Keratinocyte (primary cell): ENCODE results near the gene SETD7. TPM values are rescaled to one million over a fixed set of nuclear protein-coding genes. Genes with fewer than 3 reads are reported as not detected.

ENCODE experiments used
- DNase-seq: peaks from one replicate; pipeline ENCODE4 v3.0.0-alpha.2; 2011; ENCODE audit warnings: low read depth, missing footprints, low spot score
- FAIRE-seq: peaks from 2 replicates; lab custom pipeline; 2011; peaks lifted over from hg19 to GRCh38; lab: Jason Lieb, UNC
- H2AFZ ChIP-seq: 2 replicates; pipeline ENCODE4 v1.6.0; 2012; ENCODE audit warnings: low read length, control low read depth, inconsistent platforms; ENCODE audit not compliant: control insufficient read depth
- H3K27ac ChIP-seq: 2 replicates; pipeline ENCODE4 v1.5.1; 2011; ENCODE audit warnings: low read length; ENCODE audit not compliant: control insufficient read depth, insufficient read depth
- H3K27me3 ChIP-seq: 3 replicates; pipeline ENCODE4 v1.6.0; 2011; ENCODE audit warnings: low read length; ENCODE audit not compliant: control insufficient read depth, insufficient read depth; ENCODE audit errors: extremely low read depth
- H3K36me3 ChIP-seq, 2 experiments: 2 replicates in 1 of 2; 3 replicates in 1 of 2; pipeline ENCODE4 v1.5.1; 2011; ENCODE audit warnings: low read length in 2 of 2, mild to moderate bottlenecking in 1 of 2; ENCODE audit not compliant: control insufficient read depth in 2 of 2, insufficient read depth in 2 of 2; ENCODE audit errors: extremely low read depth in 1 of 2
- H3K4me1 ChIP-seq: 3 replicates; pipeline ENCODE4 v1.5.1; 2011; ENCODE audit warnings: low read length; ENCODE audit not compliant: control insufficient read depth, insufficient read depth; ENCODE audit errors: extremely low read depth
- H3K4me2 ChIP-seq: 3 replicates; pipeline ENCODE4 v1.6.0; 2011; ENCODE audit warnings: low read depth, low read length; ENCODE audit not compliant: control insufficient read depth, insufficient read depth; ENCODE audit errors: extremely low read depth
- H3K4me3 ChIP-seq, 3 experiments: fragments of 200-600 bp in 1 of 3; sonication (generic) in 1 of 3; 2 replicates in 2 of 3; 3 replicates in 1 of 3; pipeline ENCODE4 v1.5.1; 2011 to 2016; ENCODE audit warnings: low read length in 3 of 3, mild to moderate bottlenecking in 3 of 3, control low read depth in 2 of 3, inconsistent platforms in 1 of 3, low read depth in 1 of 3, mixed read lengths in 1 of 3, mixed run types in 1 of 3, moderate library complexity in 1 of 3; ENCODE audit not compliant: control insufficient read depth in 2 of 3, insufficient read depth in 2 of 3; ENCODE audit errors: extremely low read depth in 1 of 3
- H3K79me2 ChIP-seq: 2 replicates; pipeline ENCODE4 v1.6.0; 2012; ENCODE audit warnings: low read length; ENCODE audit not compliant: control insufficient read depth, insufficient read depth
- H3K9ac ChIP-seq: 3 replicates; pipeline ENCODE4 v1.6.0; 2011; ENCODE audit warnings: low read length; ENCODE audit not compliant: control insufficient read depth, insufficient read depth; ENCODE audit errors: extremely low read depth
- H3K9me1 ChIP-seq: 3 replicates; pipeline ENCODE4 v1.6.0; 2011; ENCODE audit warnings: low read length; ENCODE audit not compliant: control insufficient read depth, insufficient read depth; ENCODE audit errors: extremely low read depth
- H3K9me3 ChIP-seq: 2 replicates; pipeline ENCODE4 v1.5.1; 2012; ENCODE audit warnings: low read depth, low read length; ENCODE audit not compliant: control insufficient read depth
- H4K20me1 ChIP-seq: 3 replicates; pipeline ENCODE4 v1.6.0; 2011; ENCODE audit warnings: low read length; ENCODE audit not compliant: control insufficient read depth, insufficient read depth; ENCODE audit errors: extremely low read depth
- EZH2 ChIP-seq: IDR thresholded peaks from one replicate; pipeline ENCODE4 v1.6.1; 2012; ENCODE audit warnings: inconsistent platforms, mild to moderate bottlenecking, low read length, moderate library complexity
- dilution Hi-C: fragments of 300-500 bp; cut with MboI; formaldehyde crosslinking; loops from one replicate; pipeline ENCODE4 v1.7.0; 2020; ENCODE audit warnings: low sequenced_read_pairs; ENCODE audit not compliant: extremely low pct_ligation_motif_present
- polyA plus RNA-seq, 5 experiments: library from polyadenylated mRNA; depleted of rRNA in 3 of 5; stranded (reverse) in 3 of 5; stranded (forward) in 1 of 5; unstranded in 1 of 5; fragments of >200 nt; gene quantifications; 1 replicate in 1 of 5; 2 replicates in 3 of 5; 3 replicates in 1 of 5; pipeline versions ENCODE4 v1.2.1 to v1.2.3, GENCODE V29; 2011 to 2012; ENCODE audit warnings: missing spikeins in 2 of 5, low read depth in 1 of 5, low replicate concordance in 1 of 5
- TF ChIP-seq, protein P1 (sequence below), 3 experiments: IDR thresholded peaks in 1 of 3; conservative IDR thresholded peaks in 1 of 3; optimal IDR thresholded peaks in 1 of 3; 2 replicates in 2 of 3; 3 replicates in 1 of 3; pipeline versions ENCODE3 to v1.5.1; 2011; ENCODE audit warnings: low read length in 3 of 3, mild to moderate bottlenecking in 3 of 3, moderate library complexity in 2 of 3, control low read depth in 1 of 3, inconsistent platforms in 1 of 3; ENCODE audit not compliant: insufficient read depth in 2 of 3; ENCODE audit errors: extremely low read depth in 1 of 3

Gene SETD7
- polyA plus RNA-seq, 1 donor (not counting 4 experiments of a cell fraction or from before 2014, with no cell fraction given): 18.8 TPM

DNA sequence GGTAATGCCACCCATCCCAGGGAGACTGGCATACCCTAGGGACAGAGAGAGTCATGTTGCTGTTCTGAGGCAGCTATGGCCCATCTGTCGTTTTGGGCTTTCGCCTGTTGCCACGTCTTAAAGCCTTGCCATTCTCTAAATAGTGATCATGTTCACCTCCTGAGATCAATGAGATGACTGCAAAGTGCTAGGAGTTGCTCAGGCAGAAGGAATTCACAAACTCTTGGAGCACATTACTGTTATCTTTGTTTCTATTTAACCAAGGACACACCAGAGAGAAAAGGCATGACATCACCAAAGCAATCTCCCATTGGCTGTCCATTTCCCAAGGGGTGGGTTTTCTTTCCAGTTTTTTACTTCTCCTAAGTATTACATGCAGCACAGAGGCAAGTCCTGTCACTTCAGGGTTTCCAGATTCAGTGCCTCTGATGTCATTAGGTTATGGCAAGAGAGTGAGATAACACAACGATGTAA, 37.1 kb upstream of the SETD7 start:
- Histone ChIP-seq H3K4me1 (peaks cover 6% of the 10 kb centered on the region), H2AFZ (no peak overlapping the region), H3K9me1 (no peaks in the 10 kb centered on the region), H3K27ac (no peak overlapping the region), H3K4me2 (no peak overlapping the region), H4K20me1 (no peaks in the 10 kb centered on the region), H3K27me3 (no peaks in the 10 kb centered on the region), H3K36me3 (no peaks in the 10 kb centered on the region), H3K4me3 (no peak overlapping the region), H3K9me3 (no peaks in the 10 kb centered on the region), H3K79me2 (no peaks in the 10 kb centered on the region), H3K9ac (no peak overlapping the region)
- FAIRE-seq (no peak), DNase-seq (no peak)
- dilution Hi-C loops: no loop called here
- TF ChIP-seq EZH2: no peak
- TF ChIP-seq, protein P1, sequence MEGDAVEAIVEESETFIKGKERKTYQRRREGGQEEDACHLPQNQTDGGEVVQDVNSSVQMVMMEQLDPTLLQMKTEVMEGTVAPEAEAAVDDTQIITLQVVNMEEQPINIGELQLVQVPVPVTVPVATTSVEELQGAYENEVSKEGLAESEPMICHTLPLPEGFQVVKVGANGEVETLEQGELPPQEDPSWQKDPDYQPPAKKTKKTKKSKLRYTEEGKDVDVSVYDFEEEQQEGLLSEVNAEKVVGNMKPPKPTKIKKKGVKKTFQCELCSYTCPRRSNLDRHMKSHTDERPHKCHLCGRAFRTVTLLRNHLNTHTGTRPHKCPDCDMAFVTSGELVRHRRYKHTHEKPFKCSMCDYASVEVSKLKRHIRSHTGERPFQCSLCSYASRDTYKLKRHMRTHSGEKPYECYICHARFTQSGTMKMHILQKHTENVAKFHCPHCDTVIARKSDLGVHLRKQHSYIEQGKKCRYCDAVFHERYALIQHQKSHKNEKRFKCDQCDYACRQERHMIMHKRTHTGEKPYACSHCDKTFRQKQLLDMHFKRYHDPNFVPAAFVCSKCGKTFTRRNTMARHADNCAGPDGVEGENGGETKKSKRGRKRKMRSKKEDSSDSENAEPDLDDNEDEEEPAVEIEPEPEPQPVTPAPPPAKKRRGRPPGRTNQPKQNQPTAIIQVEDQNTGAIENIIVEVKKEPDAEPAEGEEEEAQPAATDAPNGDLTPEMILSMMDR (optimal IDR thresholded peaks at IDR 0.05 in 1 of 3, IDR thresholded peaks at IDR 0.05 in 1 of 3, conservative IDR thresholded peaks at IDR 0.05 in 1 of 3; ENCODE audit: extremely low read depth in 1 of 3, insufficient read depth in 2 of 3, low read length in 3 of 3): no peak

DNA sequence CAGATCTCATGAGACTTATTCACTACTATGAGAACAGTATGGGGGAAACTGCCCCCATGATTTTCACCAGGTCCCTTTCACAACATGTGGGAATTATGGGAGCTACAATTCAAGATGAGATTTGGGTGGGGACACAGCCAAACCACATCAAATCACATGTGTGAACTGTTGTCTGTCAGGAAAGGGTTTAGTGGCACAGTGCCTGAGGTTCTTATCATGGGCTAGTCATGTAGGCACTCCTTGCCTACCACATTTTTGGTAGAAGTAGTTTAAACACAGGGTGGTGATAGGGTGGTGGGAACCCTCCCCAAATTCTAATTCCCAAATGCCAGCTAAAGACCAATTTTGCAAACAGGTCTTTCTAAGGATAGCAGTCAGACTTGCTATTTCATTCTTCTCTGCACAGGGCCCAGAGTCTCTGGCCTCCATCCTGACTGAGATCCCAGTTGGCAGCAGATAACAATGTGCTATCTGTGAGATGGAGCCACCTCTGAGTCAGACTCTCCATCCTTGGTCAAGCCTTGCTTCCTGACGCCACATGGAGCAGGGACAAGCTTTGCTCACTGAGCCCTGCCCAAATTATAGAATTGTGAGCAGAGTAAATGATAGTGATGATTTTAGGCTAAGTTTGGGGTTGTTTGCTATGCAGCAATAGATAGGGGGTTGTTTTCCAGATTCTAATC, 33.5 kb upstream of the SETD7 start:
- TF ChIP-seq, protein P1 (optimal IDR thresholded peaks at IDR 0.05 in 1 of 3, IDR thresholded peaks at IDR 0.05 in 1 of 3, conservative IDR thresholded peaks at IDR 0.05 in 1 of 3; ENCODE audit: extremely low read depth in 1 of 3, insufficient read depth in 2 of 3, low read length in 3 of 3): no peak
- TF ChIP-seq EZH2: no peak
- dilution Hi-C loops: no loop called here
- no peak for FAIRE-seq

More for the DNA sequence above, 33.5 kb upstream of the SETD7 start:
- no peaks in the 10 kb centered on the region for H3K9me1 ChIP-seq
- no peak overlapping the region for H2AFZ ChIP-seq
- no peaks in the 10 kb centered on the region for H3K9me3 ChIP-seq
- H4K20me1 ChIP-seq: no peaks in the 10 kb centered on the region
- H3K36me3 ChIP-seq: no peaks in the 10 kb centered on the region
- no peak for DNase-seq
- no peaks in the 10 kb centered on the region for H3K27me3 ChIP-seq
- H3K4me2 ChIP-seq: no peak overlapping the region
- no peak overlapping the region for H3K27ac ChIP-seq
- H3K4me3 ChIP-seq: no peak overlapping the region
- H3K9ac ChIP-seq: no peak overlapping the region
- H3K4me1 ChIP-seq: no peaks in the 10 kb centered on the region
- no peaks in the 10 kb centered on the region for H3K79me2 ChIP-seq
